Thymus (tissue), 11 donors: Measurements from ENCODE around the gene TSEN34. TPM values are rescaled to one million over a fixed set of nuclear protein-coding genes. Genes with fewer than 3 reads are reported as not detected.
A peak's percentile ranks its signal among the peaks of the same experiment; 100 is the strongest.
"Not testable (repeated sequence)": the region's sequence is repeated elsewhere in the genome, so short reads cannot be mapped to it uniquely, and the experiment has no call there.

Experiments used
- DNase-seq, 9 donors: peaks; one replicate each; pipeline ENCODE4 v3.0.0-alpha.2; 2013; ENCODE audit warnings: low spot score in 9 of 9, low read depth in 6 of 9, missing footprints in 1 of 9
- H3K27ac ChIP-seq, 2 donors: one replicate each; pipeline ENCODE4 v1.5.1; 2013; ENCODE audit warnings: control low read depth in 1 of 2, low read depth in 1 of 2, low read length in 1 of 2, mild to moderate bottlenecking in 1 of 2, moderate library complexity in 1 of 2
- H3K27me3 ChIP-seq, 2 donors: one replicate each; pipeline ENCODE4 v1.5.1; 2013; ENCODE audit warnings: low read length in 1 of 2; ENCODE audit not compliant: control insufficient read depth in 2 of 2, insufficient read depth in 1 of 2
- H3K36me3 ChIP-seq, 2 donors: one replicate each; pipeline ENCODE4 v1.5.1; 2013; ENCODE audit warnings: low read length in 1 of 2, mild to moderate bottlenecking in 1 of 2, moderate library complexity in 1 of 2; ENCODE audit not compliant: control insufficient read depth in 2 of 2, insufficient read depth in 2 of 2
- H3K4me1 ChIP-seq, 2 donors: one replicate each; pipeline ENCODE4 v1.5.1; 2013; ENCODE audit warnings: low read length in 2 of 2; ENCODE audit not compliant: control insufficient read depth in 2 of 2, insufficient read depth in 2 of 2
- H3K4me3 ChIP-seq, 2 donors: one replicate each; pipeline ENCODE4 v1.5.1; 2013; ENCODE audit warnings: low read length in 2 of 2, control low read depth in 1 of 2, mild to moderate bottlenecking in 1 of 2
- H3K9me3 ChIP-seq, 2 donors: one replicate each; pipeline ENCODE4 v1.5.1; 2013; ENCODE audit warnings: low read length in 1 of 2, mild to moderate bottlenecking in 1 of 2; ENCODE audit not compliant: control insufficient read depth in 2 of 2, insufficient read depth in 1 of 2
- WGBS: extraction: QIAGEN DNeasy Blood & Tissue Kit; methylation state at CpG from one replicate; pipeline ENCODE4 v1.1.7; 2013; 5-methylcytosine and 5-hydroxymethylcytosine counted together
- polyA plus RNA-seq: library from polyadenylated mRNA; stranded (reverse); fragments of 200-250 nt; gene quantifications from one replicate; pipeline ENCODE4 v1.2.3, GENCODE V29; 2013
- total RNA-seq: library from RNA; stranded (reverse); fragments of 120-200 nt; gene quantifications from one replicate; pipeline ENCODE4 v1.2.4, GENCODE V29; 2013
- donor health status: healthy.

The TSEN34 gene
- total and polyA plus RNA-seq, 2 donors = 24.1 to 38.8 TPM

DNA sequence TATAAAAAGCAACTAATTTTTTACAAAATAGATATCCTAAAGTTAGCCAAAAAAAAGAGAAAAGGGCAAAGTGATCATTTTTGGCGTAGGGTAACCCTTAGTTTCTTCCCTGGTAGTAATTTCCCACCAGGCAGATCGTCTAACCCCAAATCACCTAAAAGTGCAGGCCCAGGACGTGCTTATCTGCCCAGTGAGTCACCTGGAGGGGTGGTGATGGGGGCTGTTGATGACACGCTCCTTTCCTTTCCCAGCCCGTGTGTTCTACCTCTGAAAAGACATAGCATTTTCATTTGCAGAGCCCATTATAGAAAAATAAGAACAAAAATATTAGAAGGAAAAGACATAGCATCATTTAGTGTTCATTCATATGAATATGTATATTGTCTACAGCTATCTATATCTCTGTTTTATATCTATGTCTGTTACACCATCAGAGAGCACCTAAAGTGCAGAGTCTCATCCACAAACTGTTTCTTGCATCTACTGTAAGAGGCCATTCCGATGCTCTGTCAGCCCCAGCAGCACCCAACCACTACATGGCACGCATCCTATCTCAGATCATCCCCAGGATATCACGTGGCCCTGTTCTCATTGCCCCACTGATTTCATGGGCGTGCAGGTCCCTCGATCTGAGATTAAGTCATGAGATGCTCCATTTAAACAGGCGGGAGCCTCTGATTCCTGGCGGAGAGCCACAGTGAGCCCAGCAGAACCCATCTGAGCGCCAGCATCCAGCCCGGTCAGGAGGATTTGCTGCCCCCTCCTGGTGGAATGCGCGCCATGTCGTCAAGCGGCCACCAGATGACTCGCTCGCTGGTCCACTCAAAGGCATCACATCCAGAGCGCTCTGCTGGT is 40.2 kb downstream of the TSEN34 start:
- Histone ChIP-seq H3K4me3 (no peak overlapping the region), H3K36me3 (no peaks in the 10 kb centered on the region), H3K27ac (no peak overlapping the region), H3K27me3 (no peaks in the 10 kb centered on the region), H3K9me3 (no peaks in the 10 kb centered on the region), H3K4me1 (no peaks in the 10 kb centered on the region)
- DNase-seq = peak in 8 of 9 donors; percentile 44 to 81 (median 68)
- WGBS = 33% methylated on average over 21 of the region's 21 CpGs

DNA sequence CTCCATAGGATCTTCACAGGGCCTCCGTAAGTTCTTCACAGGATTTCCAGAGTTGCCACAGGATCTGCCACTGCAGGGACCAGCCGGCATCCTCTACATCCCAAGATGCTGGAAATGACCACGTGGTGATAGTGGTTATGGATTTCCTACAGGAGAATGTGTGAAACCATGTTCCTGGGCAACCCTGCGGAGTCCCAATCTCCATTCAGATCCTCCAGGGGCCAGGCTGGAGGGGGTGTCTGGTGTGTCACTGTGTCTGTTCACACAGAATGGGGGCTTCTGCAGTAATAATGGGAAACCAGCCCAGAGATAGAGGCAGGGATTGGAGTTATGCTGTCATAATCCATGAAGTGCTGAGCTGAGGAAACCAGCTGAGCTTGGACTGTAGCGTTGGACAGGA is 42.8 kb downstream of the TSEN34 start:
- no peak overlapping the region for H3K4me3 ChIP-seq
- 89% methylated on average over 5 of the region's 5 CpGs for WGBS
- H3K27ac ChIP-seq = no peak overlapping the region
- no peaks in the 10 kb centered on the region for H3K27me3 ChIP-seq
- no peaks in the 10 kb centered on the region for H3K4me1 ChIP-seq
- H3K36me3 ChIP-seq = no peaks in the 10 kb centered on the region
- DNase-seq = no peak
- H3K9me3 ChIP-seq = no peaks in the 10 kb centered on the region

- H3K4me3 ChIP-seq, H3K27me3 ChIP-seq, H3K27ac ChIP-seq, H3K9me3 ChIP-seq, DNase-seq, H3K4me1 ChIP-seq, H3K36me3 ChIP-seq: not testable (repeated sequence)
- WGBS = 89% methylated on average over 14 of the region's 21 CpGs
Measured at GRCh38 chr19:54239491-54240371, 48.6 kb downstream of the TSEN34 start.

DNA sequence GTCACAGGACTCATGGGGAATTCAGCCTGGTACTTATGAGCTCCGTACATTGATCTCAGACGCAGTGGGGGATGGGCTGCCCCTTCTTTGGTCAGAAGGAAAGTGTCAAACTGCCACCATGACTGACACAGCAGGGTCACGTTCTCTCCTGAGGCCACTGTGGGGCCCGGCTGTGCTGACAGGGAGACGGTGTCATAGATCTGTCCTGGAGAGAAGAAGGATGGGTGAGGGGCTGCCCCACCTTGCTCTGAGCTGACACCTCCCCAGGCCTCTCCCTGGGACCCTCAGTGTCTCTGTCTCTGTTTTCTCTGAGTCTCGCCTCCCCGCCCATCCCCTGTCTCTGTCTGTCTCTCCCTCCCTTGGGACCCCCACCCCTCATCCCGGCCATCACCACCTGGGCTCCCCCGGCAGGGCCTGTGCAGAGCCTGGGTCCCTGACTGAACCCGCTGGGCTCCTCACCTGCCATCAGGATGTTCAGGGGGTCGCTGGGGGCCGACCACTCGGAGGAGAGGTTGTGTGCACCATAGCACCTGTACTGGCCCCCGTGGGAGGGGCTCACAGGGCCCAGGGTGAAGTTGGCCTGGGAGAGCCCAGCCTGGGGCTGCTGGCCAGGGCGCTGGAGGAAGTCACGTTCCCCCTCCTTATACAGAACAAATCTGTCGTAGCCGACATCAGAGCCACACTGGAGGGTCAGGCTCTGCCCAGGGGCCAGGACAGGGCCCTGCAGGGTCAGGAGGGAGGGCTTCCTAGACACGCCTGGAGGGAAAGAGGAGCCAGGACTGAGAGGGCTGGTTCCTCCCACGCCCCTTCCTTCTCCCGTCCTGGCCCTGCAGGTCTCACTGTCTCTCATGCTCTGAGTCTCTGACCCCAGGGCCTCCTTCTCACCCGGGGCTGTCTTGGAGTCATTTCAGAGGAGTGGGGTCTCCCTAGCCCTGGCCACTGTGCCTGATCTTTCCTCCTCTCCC is 49.5 kb downstream of the TSEN34 start:
- H3K27me3 ChIP-seq, DNase-seq, H3K27ac ChIP-seq, H3K36me3 ChIP-seq, H3K4me1 ChIP-seq, H3K4me3 ChIP-seq, H3K9me3 ChIP-seq: not testable (repeated sequence)
- 92% methylated on average over 19 of the region's 22 CpGs for WGBS

DNA sequence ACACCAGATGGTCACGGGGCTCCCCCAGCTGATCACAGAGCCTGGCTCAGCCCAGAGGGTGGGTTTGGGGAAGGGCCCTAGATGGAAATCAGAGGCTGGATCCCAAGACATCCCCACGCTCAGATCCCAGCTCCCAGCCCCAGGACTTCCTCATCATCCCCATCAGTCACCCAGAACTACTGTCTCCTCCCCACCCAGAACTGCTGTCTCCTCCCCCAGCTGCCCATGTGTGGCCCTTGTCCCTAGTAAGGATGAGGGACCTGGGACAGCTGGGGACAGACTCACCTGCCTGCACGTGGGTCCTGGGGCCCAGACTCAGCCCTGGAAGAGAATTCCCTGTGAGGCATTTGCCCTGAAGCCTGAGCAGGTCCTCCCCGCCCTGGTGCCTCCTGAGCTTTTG is 51.1 kb downstream of the TSEN34 start:
- not testable (repeated sequence) for H3K4me1 ChIP-seq, H3K27me3 ChIP-seq, H3K9me3 ChIP-seq, H3K36me3 ChIP-seq, DNase-seq, H3K4me3 ChIP-seq, H3K27ac ChIP-seq
- WGBS = 90% methylated on average over 4 of the region's 4 CpGs

GRCh38 chr19:54242646-54243045 is 51.5 kb downstream of the TSEN34 start, which contains the start of gene LILRA6:
Gene LILRA6, minus strand, starts transcription at chr19:54242790.
- not testable (repeated sequence) for H3K36me3 ChIP-seq, H3K4me1 ChIP-seq, DNase-seq, H3K9me3 ChIP-seq, H3K27me3 ChIP-seq, H3K27ac ChIP-seq, H3K4me3 ChIP-seq
- 75% methylated on average over 6 of the region's 6 CpGs for WGBS

DNA sequence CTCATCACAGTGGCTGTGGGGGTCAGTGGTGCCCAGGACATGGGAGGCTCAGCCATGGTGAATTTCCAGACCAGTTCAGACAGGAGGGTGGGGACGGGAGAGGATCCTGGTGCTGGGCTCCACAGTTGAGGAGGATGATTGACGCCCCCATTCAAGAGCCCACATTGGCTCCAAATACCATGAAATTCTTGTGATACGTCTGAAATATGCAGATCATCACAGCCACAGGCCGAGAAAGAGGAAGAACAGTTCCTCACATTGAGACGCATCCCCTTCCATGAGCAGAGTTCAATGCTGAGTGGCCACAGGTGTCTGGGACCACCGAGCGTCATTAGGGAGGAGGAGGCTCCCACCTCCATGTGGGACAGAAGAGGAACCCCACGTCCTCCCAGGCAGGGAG is 52.7 kb downstream of the TSEN34 start:
- H3K4me1 ChIP-seq, H3K9me3 ChIP-seq, DNase-seq, H3K36me3 ChIP-seq, H3K27ac ChIP-seq, H3K4me3 ChIP-seq: not testable (repeated sequence)
- 28% methylated on average over 6 of the region's 8 CpGs for WGBS
- H3K27me3 ChIP-seq = peaks cover 0 to 13% of the 10 kb centered on the region in 2 donors
